CD4-positive, alpha-beta T cell treated with Interleukin-17A for 1 hour (primary cell): ENCODE data around the gene PLSCR5.

Source experiments
- DNase-seq: peaks from one replicate; pipeline ENCODE4 v3.0.0-alpha.2; 2020

PLSCR5 gene

DNA sequence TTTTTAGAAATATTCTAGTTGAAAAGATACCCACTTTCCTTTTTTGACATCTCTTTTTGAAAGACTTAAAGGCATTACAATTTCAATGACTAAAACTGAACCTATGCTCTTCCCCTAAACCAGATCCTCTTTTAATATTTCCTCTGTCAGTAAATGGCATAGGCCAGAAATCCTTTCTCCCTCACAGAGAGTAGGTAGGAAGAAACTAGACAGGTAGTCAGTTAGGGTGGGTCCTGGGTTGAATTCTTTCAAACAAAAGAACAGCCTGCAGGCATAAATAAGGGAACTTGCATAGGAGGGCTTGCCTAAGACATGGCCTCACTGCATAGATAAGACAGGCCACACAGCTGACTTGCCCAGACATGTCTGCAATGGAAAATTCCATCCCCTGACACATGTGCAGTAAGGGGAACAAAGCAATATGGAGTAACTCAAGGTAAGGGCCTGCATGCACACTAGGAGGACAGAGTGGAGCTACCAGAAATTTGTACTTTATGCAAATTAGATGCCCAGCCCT is 23.1 kb downstream of the PLSCR5 start:
- peak; percentile 1 for DNase-seq

- no peak for DNase-seq
Observed at GRCh38 chr3:146581080-146581601, 24.0 kb downstream of the PLSCR5 start.

GRCh38 chr3:146577662-146578061 is 27.5 kb downstream of the PLSCR5 start:
- DNase-seq: peak; percentile 52

DNA sequence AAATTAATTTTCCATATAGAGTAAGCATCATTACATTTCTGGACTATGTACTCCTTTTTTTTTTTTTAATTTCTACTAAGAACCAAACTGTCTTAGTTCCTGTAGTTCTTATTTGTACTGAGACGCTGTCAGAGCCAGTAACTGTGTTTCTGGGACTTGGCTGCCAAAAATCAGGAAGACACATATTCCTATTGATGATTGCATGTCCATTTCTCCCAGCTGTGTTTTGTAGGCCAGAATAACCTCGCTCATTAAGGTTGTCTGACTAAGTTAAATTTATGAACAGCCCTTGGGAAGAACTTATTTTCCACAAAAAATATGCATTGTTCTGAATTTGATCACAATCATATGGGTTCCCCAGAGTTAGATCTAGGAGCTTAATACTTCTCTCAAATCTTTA is 29.5 kb downstream of the PLSCR5 start:
- no peak for DNase-seq

DNA sequence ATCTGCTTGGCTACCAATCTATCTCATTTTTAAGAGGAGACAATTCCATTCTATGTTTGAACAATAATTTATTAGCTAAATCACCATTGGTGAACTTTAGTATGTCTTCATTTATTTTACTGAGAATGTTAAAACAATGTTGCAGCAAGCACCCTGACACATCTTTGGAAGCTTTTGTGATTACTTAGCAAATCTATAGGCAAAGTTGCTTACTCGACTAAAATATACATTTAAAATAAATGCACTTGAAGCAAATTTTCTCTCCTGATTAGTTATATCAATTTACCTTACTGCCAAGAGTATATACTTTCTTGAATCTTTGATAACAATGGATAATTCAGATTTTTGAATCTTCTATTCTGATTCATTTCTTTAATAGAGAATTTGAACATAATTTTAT is 31.0 kb downstream of the PLSCR5 start:
- no peak for DNase-seq

- DNase-seq: no peak
Observed at GRCh38 chr3:146569314-146569713, 35.8 kb downstream of the PLSCR5 start.

- DNase-seq: no peak
Observed at GRCh38 chr3:146566138-146566537, 39.0 kb downstream of the PLSCR5 start.

DNA sequence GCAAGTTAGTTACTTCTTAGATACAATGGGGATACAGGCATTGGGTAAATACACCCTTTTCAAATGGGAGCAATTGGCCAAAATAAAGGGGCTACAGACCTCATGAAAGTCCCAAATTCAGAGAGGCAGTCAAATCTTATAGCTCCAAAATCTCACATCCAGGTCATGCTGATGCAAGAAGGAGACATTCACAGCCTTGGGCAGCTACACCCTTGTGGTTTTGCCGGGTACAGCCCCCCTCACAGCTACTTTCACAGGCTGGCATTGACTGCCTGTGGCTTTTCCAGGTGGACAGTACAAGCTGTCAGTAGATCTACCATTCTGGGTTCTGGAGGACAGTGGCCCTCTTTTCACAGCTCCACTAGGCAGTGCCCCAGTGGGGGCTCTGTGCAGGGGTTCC is 43.3 kb downstream of the PLSCR5 start:
- DNase-seq: no peak

DNA sequence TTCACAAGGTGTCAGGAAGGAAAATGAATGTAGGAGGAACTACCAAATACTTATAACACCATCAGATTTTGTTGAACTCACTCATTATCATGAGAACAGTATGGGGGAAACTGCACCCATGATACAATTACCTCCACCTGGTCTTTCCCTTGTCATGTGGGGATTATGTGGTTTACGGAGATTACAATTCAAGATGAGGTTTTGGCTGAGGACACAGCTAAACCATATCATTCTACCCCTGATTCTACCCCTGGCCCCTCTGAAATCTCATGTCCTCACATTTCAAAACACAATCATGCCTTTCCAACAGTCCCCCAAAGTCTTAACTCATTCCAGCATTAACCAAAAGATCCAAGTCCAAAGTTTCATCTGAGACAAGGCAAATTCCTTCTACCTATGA is 43.7 kb downstream of the PLSCR5 start:
- DNase-seq: no peak

- no peak for DNase-seq
Observed at GRCh38 chr3:146560678-146561077, 44.5 kb downstream of the PLSCR5 start.

GRCh38 chr3:146559388-146559787 is 45.8 kb downstream of the PLSCR5 start:
- no peak for DNase-seq

- no peak for DNase-seq
Observed at GRCh38 chr3:146558781-146559180, 46.4 kb downstream of the PLSCR5 start.

GRCh38 chr3:146557745-146558144 is 47.4 kb downstream of the PLSCR5 start:
- DNase-seq: no peak

- DNase-seq: no peak
Observed at GRCh38 chr3:146555311-146555710, 49.8 kb downstream of the PLSCR5 start.

DNA sequence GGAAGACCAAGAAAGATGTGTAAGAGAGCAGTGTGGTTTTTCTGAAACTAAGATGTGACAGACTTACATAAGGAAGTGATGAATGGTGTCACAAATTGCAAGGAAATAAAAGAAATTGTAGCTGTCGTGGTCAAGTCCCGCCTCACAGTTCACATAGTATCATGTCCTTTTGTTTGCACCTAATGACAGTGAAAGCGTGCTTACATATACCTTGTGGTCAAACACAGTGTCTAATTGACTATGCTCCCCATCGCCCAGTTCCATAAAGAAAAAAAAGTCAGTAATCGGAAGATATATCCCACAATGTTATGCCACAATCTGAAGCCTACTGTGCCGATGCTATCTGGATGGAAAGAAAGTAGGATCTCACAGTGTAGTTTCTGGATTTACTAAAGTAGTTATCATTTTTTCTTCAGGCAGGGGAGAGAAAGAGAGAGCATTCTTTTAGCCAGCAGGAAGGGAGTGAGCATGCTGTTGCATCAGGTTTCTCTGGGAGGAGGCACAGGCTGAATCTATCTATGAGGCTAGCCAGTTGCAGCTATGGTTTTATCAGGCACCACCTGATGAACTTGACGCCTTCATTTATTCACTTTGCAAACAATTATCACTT is 50.9 kb downstream of the PLSCR5 start:
- DNase-seq: no peak

- no peak for DNase-seq
Observed at GRCh38 chr3:146550743-146551510, 54.2 kb downstream of the PLSCR5 start.

- DNase-seq: no peak
Observed at GRCh38 chr3:146550070-146550615, 55.0 kb downstream of the PLSCR5 start.

DNA sequence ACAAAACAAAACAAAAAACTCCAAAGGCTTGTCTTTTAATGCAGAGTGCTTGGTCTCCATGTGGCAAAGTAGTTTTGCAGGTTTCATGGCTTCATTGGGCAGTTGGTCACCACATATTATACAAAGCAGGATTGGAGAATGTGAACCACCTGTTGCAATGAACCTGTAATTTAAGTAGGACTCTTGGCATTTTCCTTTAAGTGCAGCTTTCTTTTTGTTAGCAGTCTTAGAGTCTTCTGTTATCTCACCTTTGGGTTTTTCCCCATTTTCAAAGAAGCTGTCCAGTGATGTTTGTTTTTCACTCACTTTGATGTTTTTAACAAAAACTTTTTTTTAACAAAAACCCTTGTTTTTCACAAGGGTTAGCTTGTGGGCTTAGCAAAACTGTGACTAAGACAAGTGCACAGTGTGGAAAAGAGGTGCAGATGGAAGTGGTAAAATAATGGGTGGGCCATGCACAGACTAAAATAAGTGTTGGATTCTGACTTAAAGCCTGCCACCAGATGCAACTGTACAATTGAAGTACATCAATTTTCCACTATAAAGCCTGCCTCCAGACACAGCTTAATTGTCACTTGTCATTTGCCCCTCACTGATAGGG is 57.8 kb downstream of the PLSCR5 start:
- DNase-seq: no peak

DNA sequence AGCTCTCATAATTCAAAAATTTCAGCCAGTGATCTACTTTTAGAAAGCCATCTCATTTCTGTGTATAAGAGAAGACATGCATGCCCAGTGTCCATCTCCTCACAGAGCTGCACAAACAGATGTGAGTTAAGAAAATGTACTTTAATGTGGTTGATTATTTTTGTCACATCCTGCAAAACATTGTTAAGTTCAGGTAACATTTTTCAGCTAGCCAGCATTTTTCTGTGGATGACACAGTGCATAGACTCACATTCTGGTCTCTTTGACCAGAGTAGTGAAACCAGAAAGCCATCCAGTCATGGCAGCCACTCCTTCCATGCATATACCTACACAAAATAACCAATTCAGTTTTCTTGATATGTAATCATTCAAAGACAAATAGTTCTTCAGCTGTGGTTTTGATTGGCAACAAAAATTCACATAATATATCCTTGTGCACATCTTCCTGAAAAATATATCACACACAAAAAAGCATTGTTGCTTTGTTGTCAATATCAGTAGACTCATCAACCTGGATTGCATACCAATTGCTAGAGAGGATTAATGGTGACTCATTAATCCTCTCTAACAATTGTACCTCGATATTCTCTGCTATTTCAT is 58.7 kb downstream of the PLSCR5 start:
- no peak for DNase-seq

DNA sequence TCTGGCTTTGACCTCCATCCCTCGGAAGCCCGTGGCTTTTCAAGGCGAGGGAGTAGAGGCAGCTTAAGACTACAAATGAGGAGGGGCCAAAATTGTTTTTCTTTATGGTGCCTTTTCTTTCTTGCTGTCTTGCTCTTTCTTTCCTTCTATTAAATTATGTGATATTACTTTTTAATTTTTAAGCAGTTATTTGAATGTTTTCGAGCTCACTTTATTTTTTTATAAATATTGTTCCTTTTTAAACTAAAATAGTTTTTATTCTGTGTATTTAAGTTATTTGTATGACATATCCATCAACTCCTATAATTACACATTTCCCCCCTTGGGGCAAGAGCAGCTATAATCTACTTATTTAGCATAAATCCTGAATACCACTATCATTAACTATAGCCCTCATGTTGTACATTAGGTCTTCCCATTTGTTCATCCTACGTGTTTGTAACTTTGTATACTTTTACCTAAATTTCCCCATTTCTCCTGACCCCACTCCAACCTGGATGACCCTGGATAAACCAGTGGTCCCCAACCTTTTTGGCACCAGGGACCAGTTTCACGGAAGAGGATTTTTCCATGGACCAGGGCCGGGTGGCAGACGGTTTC is 60.1 kb downstream of the PLSCR5 start:
- DNase-seq: no peak

GRCh38 chr3:146544002-146544928 is 60.9 kb downstream of the PLSCR5 start, which contains the start of gene PLSCR1:
TSS of gene PLSCR1 (minus strand) at chr3:146544607. CDS start at chr3:146536552, 8,055 bp downstream.
- peak; percentile 79 for DNase-seq
